Activated CD8-positive, alpha-beta T cell treated with anti-CD3 and anti-CD28 coated beads for 36 hours (primary cell): ENCODE measurements around the gene TMEM239. TPM values are rescaled to one million over a fixed set of nuclear protein-coding genes. Genes with fewer than 3 reads are reported as not detected.

Experiments used
- ATAC-seq: fragments of 200-7000 bp; cut with Tn5 transposase; one replicate; pipeline ENCODE4 v1.10.0; 2021; ENCODE audit warnings: mild to moderate bottlenecking, moderate library complexity
- CTCF ChIA-PET: fragments of 350-600 bp; sonication (Branson Sonifier 250); formaldehyde crosslinking; loops from one replicate; lab custom pipeline; 2021; ENCODE audit warnings: antibody characterized with exemption; lab: Charles Lee
- POLR2A ChIA-PET: fragments of 350-600 bp; sonication (Branson Sonifier 250); formaldehyde crosslinking; loops from one replicate; lab custom pipeline; 2021; ENCODE audit warnings: antibody characterized with exemption; lab: Charles Lee
- DNase-seq: peaks from one replicate; pipeline ENCODE4 v3.0.0-alpha.2; 2020
- H3K27ac Mint-ChIP-seq: one replicate; pipeline ENCODE4 v1.8.0; 2021; ENCODE audit warnings: mild to moderate bottlenecking, mixed read lengths
- H3K27me3 Mint-ChIP-seq: one replicate; pipeline ENCODE4 v1.8.0; 2021; ENCODE audit warnings: mixed read lengths
- H3K36me3 Mint-ChIP-seq: one replicate; pipeline ENCODE4 v1.8.0; 2021; ENCODE audit warnings: low read depth, mixed read lengths
- H3K4me1 Mint-ChIP-seq: one replicate; pipeline ENCODE4 v1.8.0; 2021; ENCODE audit warnings: low read depth, mixed read lengths
- H3K4me3 Mint-ChIP-seq: one replicate; pipeline ENCODE4 v1.8.0; 2021; ENCODE audit warnings: mild to moderate bottlenecking, moderate library complexity, mixed read lengths
- H3K9me3 Mint-ChIP-seq: one replicate; pipeline ENCODE4 v1.8.0; 2021; ENCODE audit warnings: mixed read lengths
- CTCF ChIP-seq: fragments of 200-600 bp; IDR thresholded peaks from one replicate; pipeline ENCODE4 v1.8.0; 2022; ENCODE audit warnings: antibody characterized with exemption, mild to moderate bottlenecking
- intact Hi-C: fragments of 100-400 bp; cut with micrococcal nuclease; formaldehyde crosslinking; loops from one replicate; pipeline ENCODE4 v1.10.0; 2022
- total RNA-seq, 2 experiments: library from RNA; stranded (reverse); gene quantifications; one replicate each; pipeline ENCODE4 v1.2.3, GENCODE V29; 2021

TMEM239 gene
- total RNA-seq, 2 experiments from 2014 or later = not detected

DNA sequence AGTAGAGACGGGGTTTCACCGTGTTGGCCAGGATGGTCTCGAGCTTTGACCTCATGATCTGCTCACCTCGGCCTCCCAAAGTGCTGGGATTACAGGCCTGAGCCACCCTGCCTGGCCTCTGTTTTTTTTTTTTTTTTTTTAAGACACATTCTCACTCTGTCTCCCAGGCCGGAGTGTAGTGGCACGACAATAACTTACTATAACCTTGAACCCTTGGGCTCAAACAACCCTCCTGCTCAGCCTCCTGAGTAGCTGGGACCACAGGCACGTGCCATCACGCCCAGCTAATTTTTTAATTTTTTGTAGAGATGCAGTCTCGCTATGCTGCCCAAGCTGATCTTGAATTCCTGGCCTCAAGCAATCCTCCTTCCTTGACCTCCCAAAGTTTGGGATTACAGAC, 42.4 kb upstream of the TMEM239 start:
- H3K4me1 Mint-ChIP-seq = peaks cover 7% of the 10 kb centered on the region
- intact Hi-C loops = no loop called here
- ChIA-PET CTCF (interaction anchor here (1.1 to 1.7 kb wide), 3 partner anchors 14 to 61 kb away, joined by 3 to 4 read pairs (median 3); no protein-coding TSS in a partner anchor), POLR2A (no interaction called here)
- TF ChIP-seq CTCF = no peak
- no peak overlapping the region for H3K27ac Mint-ChIP-seq
- no peak for DNase-seq
- no peak overlapping the region for H3K4me3 Mint-ChIP-seq
- ATAC-seq = no peak
- H3K27me3 Mint-ChIP-seq = peaks cover 6% of the 10 kb centered on the region
- no peaks in the 10 kb centered on the region for H3K9me3 Mint-ChIP-seq
- no peaks in the 10 kb centered on the region for H3K36me3 Mint-ChIP-seq

- CTCF ChIA-PET = interaction anchor here (0.7 to 1.7 kb wide), 4 partner anchors 19 to 62 kb away, joined by 3 to 5 read pairs (median 4); no protein-coding TSS in a partner anchor
- ATAC-seq (no peak), DNase-seq (no peak)
- H3K36me3 Mint-ChIP-seq = no peaks in the 10 kb centered on the region
- POLR2A ChIA-PET = no interaction called here
- H3K27ac Mint-ChIP-seq = no peak overlapping the region
- peaks cover 6% of the 10 kb centered on the region for H3K27me3 Mint-ChIP-seq
- no peak overlapping the region for H3K4me3 Mint-ChIP-seq
- peaks cover 7% of the 10 kb centered on the region for H3K4me1 Mint-ChIP-seq
- intact Hi-C loops = no loop called here
- H3K9me3 Mint-ChIP-seq = no peaks in the 10 kb centered on the region
- no peak for TF ChIP-seq CTCF
These were observed 41.0 kb upstream of the TMEM239 start for GRCh38 chr20:2775139-2775538.

GRCh38 chr20:2778602-2779321, 37.4 kb upstream of the TMEM239 start:
- Mint-ChIP-seq H3K9me3 (no peaks in the 10 kb centered on the region), H3K36me3 (no peaks in the 10 kb centered on the region), H3K4me3 (no peak overlapping the region), H3K27me3 (peaks cover 13% of the 10 kb centered on the region), H3K4me1 (no peaks in the 10 kb centered on the region), H3K27ac (no peak overlapping the region)
- DNase-seq = no peak
- no peak for TF ChIP-seq CTCF
- ATAC-seq = no peak
- ChIA-PET POLR2A (no interaction called here), CTCF (no interaction called here)
- intact Hi-C loops = no loop called here

GRCh38 chr20:2780948-2781347, 35.2 kb upstream of the TMEM239 start:
- H3K27ac Mint-ChIP-seq = no peak overlapping the region
- intact Hi-C loops = no loop called here
- DNase-seq (no peak), ATAC-seq (no peak)
- no peaks in the 10 kb centered on the region for H3K9me3 Mint-ChIP-seq
- no peaks in the 10 kb centered on the region for H3K4me1 Mint-ChIP-seq
- POLR2A ChIA-PET = no interaction called here
- H3K36me3 Mint-ChIP-seq = no peaks in the 10 kb centered on the region
- H3K27me3 Mint-ChIP-seq = peaks cover 15% of the 10 kb centered on the region
- no peak overlapping the region for H3K4me3 Mint-ChIP-seq
- CTCF ChIA-PET = interaction anchor here (0.8 to 1.5 kb wide), 4 partner anchors 14 to 37 kb away, joined by 3 to 5 read pairs (median 4); no protein-coding TSS in a partner anchor
- no peak for TF ChIP-seq CTCF

GRCh38 chr20:2783908-2784566, 32.1 kb upstream of the TMEM239 start:
- ATAC-seq (no peak), DNase-seq (no peak)
- H3K4me3 Mint-ChIP-seq = no peak overlapping the region
- H3K27ac Mint-ChIP-seq = no peak overlapping the region
- no peaks in the 10 kb centered on the region for H3K4me1 Mint-ChIP-seq
- no peaks in the 10 kb centered on the region for H3K36me3 Mint-ChIP-seq
- ChIA-PET CTCF (no interaction called here), POLR2A (no interaction called here)
- H3K27me3 Mint-ChIP-seq = peaks cover 10% of the 10 kb centered on the region
- H3K9me3 Mint-ChIP-seq = no peaks in the 10 kb centered on the region
- intact Hi-C loops = no loop called here
- no peak for TF ChIP-seq CTCF
